Measurements from ENCODE around the gene PCK2. TPM values are rescaled to one million over a fixed set of nuclear protein-coding genes. Genes with fewer than 3 reads are reported as not detected.

Gene PCK2
- total and polyA plus RNA-seq, 2 of the 13 experiments (the other 11 are each of a cell fraction or from before 2014, with no cell fraction given), result 129 to 272 TPM

DNA sequence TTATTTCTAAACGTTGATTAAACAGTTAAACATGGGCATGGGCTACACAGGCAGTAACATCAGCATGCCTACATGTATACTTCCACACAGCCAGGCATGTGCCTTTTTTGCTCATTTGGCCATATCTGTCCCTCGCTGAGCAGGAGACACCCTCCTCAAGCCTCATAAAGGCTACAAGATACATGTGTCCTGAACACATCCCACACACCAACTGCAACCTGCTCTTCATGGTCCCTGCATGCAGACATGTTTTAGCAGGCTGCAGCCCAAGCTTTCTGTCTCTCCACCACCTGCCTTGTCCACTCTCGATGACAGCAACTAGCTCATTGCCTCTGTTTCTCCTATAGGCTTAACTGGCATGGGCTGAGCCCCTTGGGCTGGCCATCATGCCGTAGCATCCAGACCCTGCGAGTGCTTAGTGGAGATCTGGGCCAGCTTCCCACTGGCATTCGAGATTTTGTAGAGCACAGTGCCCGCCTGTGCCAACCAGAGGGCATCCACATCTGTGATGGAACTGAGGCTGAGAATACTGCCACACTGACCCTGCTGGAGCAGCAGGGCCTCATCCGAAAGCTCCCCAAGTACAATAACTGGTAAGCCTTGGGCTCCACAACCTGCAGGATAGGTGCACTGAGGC is 2.6 kb downstream of the PCK2 start (continued):
- TF ChIP-seq, protein P1, sequence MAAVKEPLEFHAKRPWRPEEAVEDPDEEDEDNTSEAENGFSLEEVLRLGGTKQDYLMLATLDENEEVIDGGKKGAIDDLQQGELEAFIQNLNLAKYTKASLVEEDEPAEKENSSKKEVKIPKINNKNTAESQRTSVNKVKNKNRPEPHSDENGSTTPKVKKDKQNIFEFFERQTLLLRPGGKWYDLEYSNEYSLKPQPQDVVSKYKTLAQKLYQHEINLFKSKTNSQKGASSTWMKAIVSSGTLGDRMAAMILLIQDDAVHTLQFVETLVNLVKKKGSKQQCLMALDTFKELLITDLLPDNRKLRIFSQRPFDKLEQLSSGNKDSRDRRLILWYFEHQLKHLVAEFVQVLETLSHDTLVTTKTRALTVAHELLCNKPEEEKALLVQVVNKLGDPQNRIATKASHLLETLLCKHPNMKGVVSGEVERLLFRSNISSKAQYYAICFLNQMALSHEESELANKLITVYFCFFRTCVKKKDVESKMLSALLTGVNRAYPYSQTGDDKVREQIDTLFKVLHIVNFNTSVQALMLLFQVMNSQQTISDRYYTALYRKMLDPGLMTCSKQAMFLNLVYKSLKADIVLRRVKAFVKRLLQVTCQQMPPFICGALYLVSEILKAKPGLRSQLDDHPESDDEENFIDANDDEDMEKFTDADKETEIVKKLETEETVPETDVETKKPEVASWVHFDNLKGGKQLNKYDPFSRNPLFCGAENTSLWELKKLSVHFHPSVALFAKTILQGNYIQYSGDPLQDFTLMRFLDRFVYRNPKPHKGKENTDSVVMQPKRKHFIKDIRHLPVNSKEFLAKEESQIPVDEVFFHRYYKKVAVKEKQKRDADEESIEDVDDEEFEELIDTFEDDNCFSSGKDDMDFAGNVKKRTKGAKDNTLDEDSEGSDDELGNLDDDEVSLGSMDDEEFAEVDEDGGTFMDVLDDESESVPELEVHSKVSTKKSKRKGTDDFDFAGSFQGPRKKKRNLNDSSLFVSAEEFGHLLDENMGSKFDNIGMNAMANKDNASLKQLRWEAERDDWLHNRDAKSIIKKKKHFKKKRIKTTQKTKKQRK (IDR thresholded peaks at IDR 0.05; ENCODE audit: low read length), result no peak
- no peak for TF ChIP-seq POLR2AphosphoS2 (IDR thresholded peaks at IDR 0.05; ENCODE audit: low read depth, low read length)
- TF ChIP-seq ZNF781 (CRISPR knock-in tag; IDR thresholded peaks at IDR 0.05; ENCODE audit: borderline replicate concordance, not compliant biosample characterization), result peak; percentile 60
- no peak for TF ChIP-seq NKX3-1 (CRISPR knock-in tag; IDR thresholded peaks at IDR 0.05)
- TF ChIP-seq, protein P2, sequence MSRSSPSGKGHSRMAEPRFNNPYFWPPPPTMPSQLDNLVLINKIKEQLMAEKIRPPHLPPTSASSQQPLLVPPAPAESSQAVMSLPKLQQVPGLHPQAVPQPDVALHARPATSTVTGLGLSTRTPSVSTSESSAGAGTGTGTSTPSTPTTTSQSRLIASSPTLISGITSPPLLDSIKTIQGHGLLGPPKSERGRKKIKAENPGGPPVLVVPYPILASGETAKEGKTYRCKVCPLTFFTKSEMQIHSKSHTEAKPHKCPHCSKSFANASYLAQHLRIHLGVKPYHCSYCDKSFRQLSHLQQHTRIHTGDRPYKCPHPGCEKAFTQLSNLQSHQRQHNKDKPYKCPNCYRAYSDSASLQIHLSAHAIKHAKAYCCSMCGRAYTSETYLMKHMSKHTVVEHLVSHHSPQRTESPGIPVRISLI (CRISPR knock-in tag; IDR thresholded peaks at IDR 0.05; ENCODE audit: borderline replicate concordance), result no peak
- TF ChIP-seq MBNL3 (CRISPR knock-in tag; conservative IDR thresholded peaks at IDR 0.05), result no peak
- no peak for TF ChIP-seq ATF7 (IDR thresholded peaks at IDR 0.05)
- TF ChIP-seq ATF7 (CRISPR knock-in tag; IDR thresholded peaks at IDR 0.05), result peak; percentile 78; the same call in 1 of the 2 replicates
- TF ChIP-seq RFXANK (CRISPR knock-in tag; IDR thresholded peaks at IDR 0.05), result no peak
- no peak for TF ChIP-seq ZNF563 (CRISPR knock-in tag; IDR thresholded peaks at IDR 0.05)
- TF ChIP-seq ZNF33A (CRISPR knock-in tag; IDR thresholded peaks at IDR 0.05; ENCODE audit: borderline replicate concordance), result no peak
- TF ChIP-seq GLI4 (CRISPR knock-in tag; IDR thresholded peaks at IDR 0.05; ENCODE audit: borderline replicate concordance), result no peak
- TF ChIP-seq ZC3H13 (CRISPR knock-in tag; IDR thresholded peaks at IDR 0.05), result no peak
- no peak for TF ChIP-seq KAT2B (IDR thresholded peaks at IDR 0.05; ENCODE audit: borderline replicate concordance, low read depth, low read length)
- no peak; the same call in 1 of the 2 replicates for TF ChIP-seq ZNF34 (CRISPR knock-in tag; IDR thresholded peaks at IDR 0.05; ENCODE audit: borderline replicate concordance)
- TF ChIP-seq XBP1 (CRISPR knock-in tag; IDR thresholded peaks at IDR 0.05), result no peak
- TF ChIP-seq ZNF10 (CRISPR knock-in tag; IDR thresholded peaks at IDR 0.05; ENCODE audit: borderline replicate concordance, low read depth), result no peak
- no peak for TF ChIP-seq FOXM1 (CRISPR knock-in tag; IDR thresholded peaks at IDR 0.05)
- TF ChIP-seq ZNF30 (CRISPR knock-in tag; IDR thresholded peaks at IDR 0.05), result no peak
- no peak for TF ChIP-seq KLF13 (CRISPR knock-in tag; IDR thresholded peaks at IDR 0.05)
- no peak for TF ChIP-seq ZBTB42 (CRISPR knock-in tag; IDR thresholded peaks at IDR 0.05)
- TF ChIP-seq ELF3 (CRISPR knock-in tag; IDR thresholded peaks at IDR 0.05), result no peak
- no peak for TF ChIP-seq SKI (IDR thresholded peaks at IDR 0.05; ENCODE audit: partially characterized antibody)
- TF ChIP-seq NR2F6 (IDR thresholded peaks at IDR 0.05), result no peak
- no peak for TF ChIP-seq NR2F6 (CRISPR knock-in tag; IDR thresholded peaks at IDR 0.05)
- TF ChIP-seq TCF12 (IDR thresholded peaks at IDR 0.05), result no peak
- no peak for TF ChIP-seq TCF12 (CRISPR knock-in tag; IDR thresholded peaks at IDR 0.05)
- no peak; the same call in 1 of the 2 replicates for TF ChIP-seq KDM2A (CRISPR knock-in tag; IDR thresholded peaks at IDR 0.05; ENCODE audit: borderline replicate concordance, low read depth)
- no peak for TF ChIP-seq DMAP1 (CRISPR knock-in tag; IDR thresholded peaks at IDR 0.05)
- no peak for TF ChIP-seq ZNF577 (CRISPR knock-in tag; IDR thresholded peaks at IDR 0.05; ENCODE audit: borderline replicate concordance, low read depth)
- TF ChIP-seq EZH2 (conservative IDR thresholded peaks at IDR 0.05; ENCODE audit: low read depth, low read length), result no peak
